ENCODE results near the gene ARID1B. TPM values are rescaled to one million over a fixed set of nuclear protein-coding genes. Genes with fewer than 3 reads are reported as not detected.

ARID1B gene
- total RNA-seq, 2 donors from 2014 or later, result 43.9 to 44.6 TPM

DNA sequence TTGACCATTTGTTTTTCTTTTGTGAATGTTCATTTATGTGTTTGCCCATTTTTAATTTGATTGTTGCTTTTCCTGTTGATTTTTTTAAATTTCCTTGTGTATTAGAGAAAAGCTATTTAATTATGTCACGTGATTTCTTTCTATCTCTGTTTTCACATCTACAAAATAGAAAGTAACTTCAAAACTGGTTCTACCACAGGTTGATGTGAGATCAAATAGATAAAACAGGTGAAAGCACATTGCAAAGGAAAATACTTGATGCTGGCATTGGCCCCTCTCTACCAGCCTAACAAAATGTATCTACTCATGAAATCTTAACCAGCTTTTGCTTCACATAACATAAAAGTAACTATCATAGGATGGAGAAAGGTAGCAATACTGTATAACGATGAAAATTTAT lies 416.9 kb downstream of the ARID1B start:
- H3K36me3 ChIP-seq, result peaks cover 44% of the 10 kb centered on the region
- no peak for DNase-seq (ENCODE audit: low spot score)
- H3K27me3 ChIP-seq, result no peaks in the 10 kb centered on the region
- no peak for TF ChIP-seq CTCF (IDR thresholded peaks at IDR 0.05)
- no peak overlapping the region for H3K27ac ChIP-seq
- peaks cover 0 to 11% of the 10 kb centered on the region in 2 donors for H3K4me1 ChIP-seq
- H3K4me3 ChIP-seq, result no peak overlapping the region
- H3K9me3 ChIP-seq, result no peaks in the 10 kb centered on the region

GRCh38 chr6:157194643-157195042 lies 417.5 kb downstream of the ARID1B start:
- Histone ChIP-seq H3K9me3 (no peaks in the 10 kb centered on the region), H3K4me3 (no peak overlapping the region), H3K36me3 (peaks cover 40% of the 10 kb centered on the region), H3K27ac (no peak overlapping the region), H3K4me1 (peaks cover 0 to 11% of the 10 kb centered on the region in 2 donors), H3K27me3 (no peaks in the 10 kb centered on the region)
- no peak for TF ChIP-seq CTCF (IDR thresholded peaks at IDR 0.05)
- no peak for DNase-seq (ENCODE audit: low spot score)

DNA sequence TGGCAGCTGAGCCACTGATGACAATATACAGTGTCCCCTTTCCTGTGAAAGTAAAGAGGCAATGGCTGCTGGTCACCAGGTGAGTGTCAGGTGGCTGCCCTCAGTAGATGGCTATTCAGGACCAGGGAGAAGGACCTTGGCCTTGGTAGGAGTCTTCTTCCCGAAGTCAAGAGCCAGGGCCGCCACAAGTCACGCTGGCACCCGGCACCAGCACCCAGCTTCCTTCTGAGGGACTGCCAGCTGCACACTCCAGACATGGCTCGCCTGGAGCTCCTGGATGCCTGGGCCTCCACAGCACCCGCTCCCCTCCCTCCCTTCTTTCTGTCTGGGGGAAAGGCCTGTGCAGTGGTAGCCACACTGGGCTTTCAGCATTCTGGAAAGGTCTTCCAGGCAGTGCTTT lies 419.2 kb downstream of the ARID1B start:
- peaks cover 0 to 11% of the 10 kb centered on the region in 2 donors for H3K4me1 ChIP-seq
- H3K36me3 ChIP-seq, result peaks cover 39% of the 10 kb centered on the region
- no peak overlapping the region for H3K4me3 ChIP-seq
- H3K27ac ChIP-seq, result no peak overlapping the region
- no peak for TF ChIP-seq CTCF (IDR thresholded peaks at IDR 0.05)
- no peaks in the 10 kb centered on the region for H3K27me3 ChIP-seq
- DNase-seq (ENCODE audit: low spot score), result no peak
- no peaks in the 10 kb centered on the region for H3K9me3 ChIP-seq

DNA sequence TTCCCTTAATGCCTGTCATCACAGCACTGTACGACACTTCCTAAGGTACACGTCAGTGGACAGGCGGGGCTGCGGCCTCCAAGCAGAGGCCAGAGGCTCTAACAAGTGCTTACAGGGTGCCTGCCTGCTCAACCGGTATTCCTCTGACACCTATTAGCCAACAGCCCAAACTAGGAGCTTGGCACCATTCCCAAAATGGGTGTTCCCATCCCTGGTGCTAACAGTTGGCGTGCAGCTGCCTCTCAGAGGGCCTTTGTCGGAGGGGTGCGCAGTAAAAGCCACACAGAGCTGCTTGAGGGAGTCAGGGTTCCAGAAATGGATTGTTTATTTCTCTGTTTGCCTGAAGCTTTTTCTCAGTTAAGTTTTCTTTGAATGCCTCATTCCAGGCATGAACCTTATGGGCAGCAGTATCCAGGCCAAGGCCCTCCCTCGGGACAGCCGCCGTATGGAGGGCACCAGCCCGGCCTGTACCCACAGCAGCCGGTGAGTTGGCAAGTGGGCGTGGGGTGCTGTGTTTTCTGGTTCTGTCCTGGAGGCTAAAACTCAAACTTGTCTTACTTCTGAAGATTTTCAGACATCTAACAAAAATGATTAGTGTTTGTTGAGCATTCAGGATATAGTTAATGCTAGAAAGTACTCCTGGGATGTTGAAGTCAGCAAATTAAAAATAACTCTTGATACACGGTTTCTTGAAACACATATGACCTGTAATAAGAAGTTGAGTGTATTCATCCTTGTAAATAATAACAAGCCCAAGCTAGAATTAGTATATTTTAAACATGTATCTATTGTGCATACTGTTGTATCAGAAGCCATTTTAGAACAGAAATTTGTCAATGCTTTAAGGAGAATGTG lies 421.5 kb downstream of the ARID1B start:
- no peak overlapping the region for H3K4me3 ChIP-seq
- H3K36me3 ChIP-seq, result peaks cover 48% of the 10 kb centered on the region
- H3K27me3 ChIP-seq, result no peaks in the 10 kb centered on the region
- no peak for TF ChIP-seq CTCF (IDR thresholded peaks at IDR 0.05)
- H3K9me3 ChIP-seq, result no peaks in the 10 kb centered on the region
- peaks cover 0 to 11% of the 10 kb centered on the region in 2 donors for H3K4me1 ChIP-seq
- DNase-seq (ENCODE audit: low spot score), result peak; percentile 76
- peak overlapping the region; percentile 63 to 64 for H3K27ac ChIP-seq

GRCh38 chr6:157200117-157200516 lies 422.9 kb downstream of the ARID1B start:
- Histone ChIP-seq H3K27ac (no peak overlapping the region), H3K36me3 (peaks cover 62% of the 10 kb centered on the region), H3K9me3 (no peaks in the 10 kb centered on the region), H3K27me3 (no peaks in the 10 kb centered on the region), H3K4me3 (no peak overlapping the region), H3K4me1 (peaks cover 0 to 11% of the 10 kb centered on the region in 2 donors)
- TF ChIP-seq CTCF (IDR thresholded peaks at IDR 0.05), result no peak
- no peak for DNase-seq (ENCODE audit: low spot score)
